ENCODE data around the gene EXOC3L4. TPM values are rescaled to one million over a fixed set of nuclear protein-coding genes. Genes with fewer than 3 reads are reported as not detected.

EXOC3L4 gene
- total RNA-seq, 1 donor from 2014 or later: not detected

DNA sequence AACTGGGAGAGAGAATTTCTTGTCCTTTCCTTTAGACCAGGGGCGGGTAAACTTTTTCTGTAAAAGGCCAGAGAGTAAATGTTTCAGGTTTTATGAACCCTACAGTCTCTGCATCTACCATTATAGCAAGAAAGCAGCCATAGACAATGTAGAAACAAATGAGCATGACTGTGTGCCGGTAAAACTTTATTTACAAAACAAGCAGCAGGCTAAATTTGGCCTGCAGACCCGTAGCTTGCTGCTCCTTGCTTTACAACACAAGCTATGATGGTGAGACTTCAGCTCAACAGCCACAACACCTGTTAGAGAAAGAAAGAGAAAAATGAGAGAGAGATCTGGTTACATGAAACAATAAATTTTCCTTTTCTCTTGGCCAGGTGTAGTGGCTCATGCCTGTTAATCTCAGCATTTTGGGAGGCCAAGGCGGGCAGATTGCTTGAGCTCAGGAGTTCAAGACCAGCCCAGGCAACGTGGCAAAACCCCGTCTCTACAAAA is 33.0 kb upstream of the EXOC3L4 start:
- DNase-seq (ENCODE audit: low read depth) (no peak), FAIRE-seq (no peak)
- TF ChIP-seq, protein P1, sequence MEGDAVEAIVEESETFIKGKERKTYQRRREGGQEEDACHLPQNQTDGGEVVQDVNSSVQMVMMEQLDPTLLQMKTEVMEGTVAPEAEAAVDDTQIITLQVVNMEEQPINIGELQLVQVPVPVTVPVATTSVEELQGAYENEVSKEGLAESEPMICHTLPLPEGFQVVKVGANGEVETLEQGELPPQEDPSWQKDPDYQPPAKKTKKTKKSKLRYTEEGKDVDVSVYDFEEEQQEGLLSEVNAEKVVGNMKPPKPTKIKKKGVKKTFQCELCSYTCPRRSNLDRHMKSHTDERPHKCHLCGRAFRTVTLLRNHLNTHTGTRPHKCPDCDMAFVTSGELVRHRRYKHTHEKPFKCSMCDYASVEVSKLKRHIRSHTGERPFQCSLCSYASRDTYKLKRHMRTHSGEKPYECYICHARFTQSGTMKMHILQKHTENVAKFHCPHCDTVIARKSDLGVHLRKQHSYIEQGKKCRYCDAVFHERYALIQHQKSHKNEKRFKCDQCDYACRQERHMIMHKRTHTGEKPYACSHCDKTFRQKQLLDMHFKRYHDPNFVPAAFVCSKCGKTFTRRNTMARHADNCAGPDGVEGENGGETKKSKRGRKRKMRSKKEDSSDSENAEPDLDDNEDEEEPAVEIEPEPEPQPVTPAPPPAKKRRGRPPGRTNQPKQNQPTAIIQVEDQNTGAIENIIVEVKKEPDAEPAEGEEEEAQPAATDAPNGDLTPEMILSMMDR (IDR thresholded peaks at IDR 0.05; ENCODE audit: insufficient read depth, low read length, severe bottlenecking): no peak
- Histone ChIP-seq H3K4me3 (ENCODE audit: low read depth, low read length) (no peak overlapping the region), H3K27me3 (ENCODE audit: control insufficient read depth, insufficient read depth, low read length) (no peaks in the 10 kb centered on the region), H3K36me3 (ENCODE audit: control insufficient read depth, insufficient read depth, low read length) (no peaks in the 10 kb centered on the region)

DNA sequence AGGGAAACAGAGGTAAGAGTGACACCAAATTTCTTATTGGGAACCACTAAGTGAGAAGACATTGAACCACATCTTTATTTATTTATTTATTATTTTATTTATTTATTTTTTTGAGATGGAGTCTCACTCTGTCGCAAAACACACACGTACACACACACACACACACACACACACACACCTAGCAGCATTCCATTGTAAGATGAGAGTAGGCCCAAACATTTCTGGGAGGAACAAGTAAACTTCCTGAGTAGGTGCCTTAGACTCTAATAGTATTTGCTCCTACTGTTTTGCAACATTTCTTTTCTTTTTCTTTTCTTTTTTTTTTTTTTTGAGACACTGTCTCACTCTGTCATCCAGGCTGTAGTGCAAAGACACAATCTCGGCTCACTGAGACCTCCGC is 30.1 kb upstream of the EXOC3L4 start:
- Histone ChIP-seq H3K27me3 (ENCODE audit: control insufficient read depth, insufficient read depth, low read length) (no peaks in the 10 kb centered on the region), H3K36me3 (ENCODE audit: control insufficient read depth, insufficient read depth, low read length) (no peaks in the 10 kb centered on the region), H3K4me3 (ENCODE audit: low read depth, low read length) (no peak overlapping the region)
- no peak for FAIRE-seq
- DNase-seq (ENCODE audit: low read depth): no peak
- TF ChIP-seq, protein P1 (IDR thresholded peaks at IDR 0.05; ENCODE audit: insufficient read depth, low read length, severe bottlenecking): no peak

DNA sequence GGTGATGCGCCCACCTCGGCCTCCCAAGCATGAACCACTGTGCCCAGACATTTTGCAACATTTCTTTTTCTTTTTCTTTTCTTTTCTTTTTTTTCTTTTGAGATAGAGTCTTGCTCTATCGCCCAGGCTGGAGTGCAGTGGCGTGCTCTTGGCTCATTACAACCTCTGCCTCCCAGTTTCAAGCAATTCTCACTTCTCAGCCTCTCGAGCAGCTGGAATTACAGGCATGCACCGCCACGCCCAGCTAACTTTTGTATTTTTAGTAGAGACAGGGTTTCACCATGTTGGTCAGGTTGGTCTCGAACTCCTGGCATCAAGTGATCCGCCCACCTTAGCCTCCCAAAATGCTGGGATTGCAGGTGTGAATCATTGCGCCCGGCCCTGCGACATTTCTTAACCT is 29.5 kb upstream of the EXOC3L4 start:
- H3K27me3 ChIP-seq (ENCODE audit: control insufficient read depth, insufficient read depth, low read length): no peaks in the 10 kb centered on the region
- DNase-seq (ENCODE audit: low read depth) (no peak), FAIRE-seq (no peak)
- TF ChIP-seq, protein P1 (IDR thresholded peaks at IDR 0.05; ENCODE audit: insufficient read depth, low read length, severe bottlenecking): no peak
- H3K4me3 ChIP-seq (ENCODE audit: low read depth, low read length): no peak overlapping the region
- H3K36me3 ChIP-seq (ENCODE audit: control insufficient read depth, insufficient read depth, low read length): no peaks in the 10 kb centered on the region

DNA sequence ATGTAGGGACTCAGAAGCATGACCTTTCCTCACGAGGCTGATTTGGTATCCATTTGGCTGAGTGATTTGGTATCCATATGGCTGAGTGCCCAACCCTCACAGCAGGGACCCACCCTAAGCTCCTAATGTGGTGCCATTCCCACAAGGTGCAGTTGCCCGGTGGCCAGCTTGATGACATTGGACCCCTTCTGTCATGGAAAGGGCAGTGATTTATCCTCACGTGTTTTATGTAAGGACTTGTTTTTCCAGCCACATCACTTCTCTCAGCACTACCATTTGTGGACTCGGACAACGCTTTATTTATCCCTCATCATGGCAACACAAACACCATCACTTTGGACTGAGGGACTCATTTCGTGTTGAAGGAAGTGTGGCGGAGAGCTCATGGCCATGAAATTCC is 28.7 kb upstream of the EXOC3L4 start:
- FAIRE-seq (peak; percentile 58), DNase-seq (ENCODE audit: low read depth) (no peak)
- TF ChIP-seq, protein P1 (IDR thresholded peaks at IDR 0.05; ENCODE audit: insufficient read depth, low read length, severe bottlenecking): no peak
- Histone ChIP-seq H3K4me3 (ENCODE audit: low read depth, low read length) (no peak overlapping the region), H3K36me3 (ENCODE audit: control insufficient read depth, insufficient read depth, low read length) (no peaks in the 10 kb centered on the region), H3K27me3 (ENCODE audit: control insufficient read depth, insufficient read depth, low read length) (no peaks in the 10 kb centered on the region)

DNA sequence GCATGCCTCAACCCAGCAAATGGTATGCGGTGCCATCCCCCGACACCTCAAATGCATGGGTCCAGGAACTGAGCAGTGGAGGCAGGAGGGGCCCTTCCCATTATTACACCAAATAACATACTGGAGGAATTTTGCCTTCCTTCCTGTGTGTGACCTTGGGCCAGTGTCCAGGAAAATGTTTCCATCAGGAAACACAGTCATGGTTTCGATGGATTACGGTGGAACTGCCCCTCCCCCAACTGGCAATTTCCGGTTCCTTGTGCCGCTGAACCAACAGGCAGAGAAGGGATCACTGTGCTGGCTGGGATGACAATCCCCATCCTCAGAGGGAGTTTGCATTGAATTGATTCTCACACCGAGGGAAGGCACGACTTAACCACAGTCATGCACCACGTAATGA is 28.1 kb upstream of the EXOC3L4 start:
- H3K36me3 ChIP-seq (ENCODE audit: control insufficient read depth, insufficient read depth, low read length): no peaks in the 10 kb centered on the region
- H3K27me3 ChIP-seq (ENCODE audit: control insufficient read depth, insufficient read depth, low read length): no peaks in the 10 kb centered on the region
- DNase-seq (ENCODE audit: low read depth) (no peak), FAIRE-seq (no peak)
- TF ChIP-seq, protein P1 (IDR thresholded peaks at IDR 0.05; ENCODE audit: insufficient read depth, low read length, severe bottlenecking): no peak
- H3K4me3 ChIP-seq (ENCODE audit: low read depth, low read length): no peak overlapping the region

DNA sequence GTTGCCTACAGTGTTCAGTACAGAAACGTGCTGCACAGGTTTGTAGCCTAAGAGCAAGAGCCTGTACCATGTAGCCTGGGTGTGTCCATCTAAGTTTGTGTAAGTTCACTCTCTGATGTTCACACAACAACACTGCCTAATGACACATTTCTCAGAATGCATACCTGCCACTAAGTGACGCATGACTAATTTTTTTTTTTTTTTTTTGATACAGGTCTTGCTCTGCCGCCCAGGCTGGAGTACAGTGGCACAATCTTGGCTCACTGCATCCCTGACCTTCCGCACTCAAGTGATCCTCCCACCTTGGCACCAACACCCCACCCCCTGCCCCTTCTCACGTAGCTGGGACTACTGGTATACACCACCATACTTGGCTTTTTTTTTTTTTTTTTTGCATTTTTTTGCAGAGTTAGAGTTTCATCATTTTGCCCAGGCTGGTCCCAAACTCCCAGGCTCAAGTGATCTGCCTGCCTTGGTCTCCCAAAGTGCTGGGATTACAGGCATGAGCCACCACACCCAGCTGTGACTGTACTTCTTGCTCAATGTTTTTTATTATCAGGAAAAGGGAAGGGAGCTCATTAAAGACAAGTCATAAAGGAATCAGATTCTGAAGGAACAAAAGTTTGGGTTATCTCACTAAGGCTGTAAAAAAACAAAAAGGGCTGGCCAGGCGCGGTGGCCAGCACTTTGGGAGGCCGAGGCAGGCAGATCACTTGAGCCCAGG is 27.1 kb upstream of the EXOC3L4 start:
- peak; percentile 87 for FAIRE-seq
- Histone ChIP-seq H3K27me3 (ENCODE audit: control insufficient read depth, insufficient read depth, low read length) (no peaks in the 10 kb centered on the region), H3K4me3 (ENCODE audit: low read depth, low read length) (no peak overlapping the region), H3K36me3 (ENCODE audit: control insufficient read depth, insufficient read depth, low read length) (no peaks in the 10 kb centered on the region)
- DNase-seq (ENCODE audit: low read depth): peak; percentile 92
- TF ChIP-seq, protein P1 (IDR thresholded peaks at IDR 0.05; ENCODE audit: insufficient read depth, low read length, severe bottlenecking): no peak
